ENCODE data around the gene AGFG2. TPM values are rescaled to one million over a fixed set of nuclear protein-coding genes. Genes with fewer than 3 reads are reported as not detected.

The AGFG2 gene
- total RNA-seq, 1 experiment from 2014 or later: 11.2 TPM

DNA sequence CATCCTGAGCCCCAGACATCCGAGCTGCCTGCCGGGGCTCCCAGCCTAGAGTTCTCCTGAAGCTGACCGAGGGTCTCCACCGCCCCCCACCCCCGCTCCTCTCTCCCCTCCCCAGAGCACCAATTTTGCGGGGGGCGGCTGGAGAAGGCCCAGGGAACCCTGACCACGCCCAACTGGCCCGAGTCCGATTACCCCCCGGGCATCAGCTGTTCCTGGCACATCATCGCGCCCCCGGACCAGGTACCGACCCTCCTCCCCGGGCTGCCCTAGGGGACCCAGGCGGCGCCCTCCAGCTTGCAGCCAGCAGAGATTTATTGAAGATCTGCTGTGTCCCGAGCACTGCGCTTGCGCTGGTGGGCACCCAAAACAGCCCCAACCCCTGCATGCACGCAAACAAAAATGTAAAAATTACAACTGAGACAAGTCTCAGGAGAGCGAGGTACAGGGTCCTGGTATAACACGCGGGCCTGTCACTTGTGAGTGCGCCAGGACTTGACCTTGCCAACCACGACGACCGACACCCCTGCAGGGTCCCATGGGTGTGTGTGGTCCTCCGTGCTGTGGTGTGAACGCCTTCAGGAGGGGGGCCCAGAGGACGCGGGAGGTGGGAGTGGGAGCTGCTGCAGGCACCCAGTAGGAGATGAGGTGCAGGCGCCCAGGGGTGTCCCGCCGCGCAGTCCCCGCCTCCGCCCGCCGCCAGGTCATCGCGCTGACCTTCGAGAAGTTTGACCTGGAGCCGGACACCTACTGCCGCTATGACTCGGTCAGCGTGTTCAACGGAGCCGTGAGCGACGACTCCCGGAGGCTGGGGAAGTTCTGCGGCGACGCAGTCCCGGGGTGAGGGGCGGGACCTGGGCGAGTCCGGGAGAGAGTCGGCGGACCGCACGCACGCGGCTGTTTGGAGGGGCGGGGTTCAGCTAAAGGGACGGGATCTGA lies 66.2 kb downstream of the AGFG2 start:
- Mint-ChIP-seq H3K9me3 (no peaks in the 10 kb centered on the region), H3K27ac (no peak overlapping the region; a peak in 1 of 7 replicates), H3K4me1 (peaks cover 30 to 49% of the 10 kb centered on the region in 2 experiments), H3K36me3 (ENCODE audit: insufficient read depth in 1 of 3, low read depth in 3 of 3) (peaks cover 0 to 22% (median 13%) of the 10 kb centered on the region in 3 experiments; a peak in 5 of 7 replicates), H3K4me3 (peak overlapping the region; percentile 70 to 89), H3K27me3 (ENCODE audit: low read depth) (peaks cover 25% of the 10 kb centered on the region)
- Histone ChIP-seq H3K23ac (ENCODE audit: insufficient read length, low read depth, low read length) (no peak overlapping the region), H4K5ac (ENCODE audit: insufficient read length, low read depth, low read length) (no peak overlapping the region), H3K14ac (ENCODE audit: insufficient read depth, low read length) (peak overlapping the region; percentile 60; the same call in 1 of the 2 replicates), H3K79me1 (ENCODE audit: insufficient read depth, low read depth, low read length, poor library complexity, severe bottlenecking) (no peaks in the 10 kb centered on the region), H2BK15ac (ENCODE audit: low read depth, low read length) (no peak overlapping the region), H3K4me1 (ENCODE audit: insufficient read depth, low read length) (peaks cover 4% of the 10 kb centered on the region; the same call in 1 of the 2 replicates), H3K9me3 (ENCODE audit: control insufficient read depth, low read depth, low read length) (no peaks in the 10 kb centered on the region), H3K4me2 (ENCODE audit: insufficient read depth, insufficient read length, low read length) (peak overlapping the region; percentile 93), H3K9ac (ENCODE audit: extremely low read depth, insufficient read length, low read length) (no peak overlapping the region), H2AFZ (ENCODE audit: low read length) (no peak overlapping the region), H4K20me1 (ENCODE audit: control insufficient read depth, insufficient read depth, insufficient read length) (no peaks in the 10 kb centered on the region), H2BK12ac (ENCODE audit: insufficient read length, low read depth, low read length) (no peak overlapping the region), H3K18ac (ENCODE audit: insufficient read length, low read depth, low read length) (peak overlapping the region; percentile 40), H3K4ac (ENCODE audit: low read depth, low read length) (no peak overlapping the region), H2AK5ac (ENCODE audit: insufficient read length, low read length) (no peak overlapping the region), H3K79me2 (ENCODE audit: insufficient read depth, low read length) (no peaks in the 10 kb centered on the region), H3T11ph (ENCODE audit: low read length) (no peak overlapping the region), H3K27me3 (ENCODE audit: insufficient read depth, low read length) (no peaks in the 10 kb centered on the region), H4K91ac (ENCODE audit: insufficient read length, low read depth, low read length) (no peak overlapping the region), H3K56ac (ENCODE audit: insufficient read length, low read depth, low read length) (no peak overlapping the region), H3K23me2 (ENCODE audit: insufficient read length, low read depth, low read length, poor library complexity, severe bottlenecking) (peaks cover 35% of the 10 kb centered on the region), H2BK120ac (ENCODE audit: low read depth, low read length, poor library complexity, severe bottlenecking) (no peak overlapping the region), H2BK5ac (ENCODE audit: insufficient read length, low read length) (no peak overlapping the region), H2BK20ac (ENCODE audit: low read depth, low read length, poor library complexity, severe bottlenecking) (no peak overlapping the region), H4K8ac (replicated peaks; ENCODE audit: insufficient read length, low read depth, low read length) (no peak overlapping the region), H3K27ac (ENCODE audit: insufficient read length, low read depth, low read length) (no peak overlapping the region)
- WGBS (ENCODE audit: extremely low coverage, insufficient read length, low lambda C conversion rate): no CpG with 5 or more reads among the region's 68 CpGs
- peak; percentile 67 for DNase-seq
- TF ChIP-seq, protein P1, sequence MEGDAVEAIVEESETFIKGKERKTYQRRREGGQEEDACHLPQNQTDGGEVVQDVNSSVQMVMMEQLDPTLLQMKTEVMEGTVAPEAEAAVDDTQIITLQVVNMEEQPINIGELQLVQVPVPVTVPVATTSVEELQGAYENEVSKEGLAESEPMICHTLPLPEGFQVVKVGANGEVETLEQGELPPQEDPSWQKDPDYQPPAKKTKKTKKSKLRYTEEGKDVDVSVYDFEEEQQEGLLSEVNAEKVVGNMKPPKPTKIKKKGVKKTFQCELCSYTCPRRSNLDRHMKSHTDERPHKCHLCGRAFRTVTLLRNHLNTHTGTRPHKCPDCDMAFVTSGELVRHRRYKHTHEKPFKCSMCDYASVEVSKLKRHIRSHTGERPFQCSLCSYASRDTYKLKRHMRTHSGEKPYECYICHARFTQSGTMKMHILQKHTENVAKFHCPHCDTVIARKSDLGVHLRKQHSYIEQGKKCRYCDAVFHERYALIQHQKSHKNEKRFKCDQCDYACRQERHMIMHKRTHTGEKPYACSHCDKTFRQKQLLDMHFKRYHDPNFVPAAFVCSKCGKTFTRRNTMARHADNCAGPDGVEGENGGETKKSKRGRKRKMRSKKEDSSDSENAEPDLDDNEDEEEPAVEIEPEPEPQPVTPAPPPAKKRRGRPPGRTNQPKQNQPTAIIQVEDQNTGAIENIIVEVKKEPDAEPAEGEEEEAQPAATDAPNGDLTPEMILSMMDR (conservative IDR thresholded peaks at IDR 0.05): no peak
